PC-3 (cell line): ENCODE measurements around the gene PLOD2.

Experiments
- EZH2phosphoT487 ChIP-seq: fragments of 300-600 bp; sonication (generic); IDR thresholded peaks from 2 replicates; pipeline ENCODE4 v1.6.1; 2018; ENCODE audit warnings: mild to moderate bottlenecking, antibody characterized with exemption, low read length, borderline replicate concordance
- TF ChIP-seq, protein P1 (sequence below): fragments of 300-600 bp; sonication (generic); conservative IDR thresholded peaks from 2 replicates; pipeline ENCODE4 v1.5.1; 2017; ENCODE audit warnings: antibody characterized with exemption, low read depth, mild to moderate bottlenecking, low read length

- TF ChIP-seq, protein P1, sequence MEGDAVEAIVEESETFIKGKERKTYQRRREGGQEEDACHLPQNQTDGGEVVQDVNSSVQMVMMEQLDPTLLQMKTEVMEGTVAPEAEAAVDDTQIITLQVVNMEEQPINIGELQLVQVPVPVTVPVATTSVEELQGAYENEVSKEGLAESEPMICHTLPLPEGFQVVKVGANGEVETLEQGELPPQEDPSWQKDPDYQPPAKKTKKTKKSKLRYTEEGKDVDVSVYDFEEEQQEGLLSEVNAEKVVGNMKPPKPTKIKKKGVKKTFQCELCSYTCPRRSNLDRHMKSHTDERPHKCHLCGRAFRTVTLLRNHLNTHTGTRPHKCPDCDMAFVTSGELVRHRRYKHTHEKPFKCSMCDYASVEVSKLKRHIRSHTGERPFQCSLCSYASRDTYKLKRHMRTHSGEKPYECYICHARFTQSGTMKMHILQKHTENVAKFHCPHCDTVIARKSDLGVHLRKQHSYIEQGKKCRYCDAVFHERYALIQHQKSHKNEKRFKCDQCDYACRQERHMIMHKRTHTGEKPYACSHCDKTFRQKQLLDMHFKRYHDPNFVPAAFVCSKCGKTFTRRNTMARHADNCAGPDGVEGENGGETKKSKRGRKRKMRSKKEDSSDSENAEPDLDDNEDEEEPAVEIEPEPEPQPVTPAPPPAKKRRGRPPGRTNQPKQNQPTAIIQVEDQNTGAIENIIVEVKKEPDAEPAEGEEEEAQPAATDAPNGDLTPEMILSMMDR = no peak
- no peak for TF ChIP-seq EZH2phosphoT487
These were observed 60.8 kb downstream of the PLOD2 start for GRCh38 chr3:146100180-146100579.
